Measurements from ENCODE around the gene PTPRE.

DNA sequence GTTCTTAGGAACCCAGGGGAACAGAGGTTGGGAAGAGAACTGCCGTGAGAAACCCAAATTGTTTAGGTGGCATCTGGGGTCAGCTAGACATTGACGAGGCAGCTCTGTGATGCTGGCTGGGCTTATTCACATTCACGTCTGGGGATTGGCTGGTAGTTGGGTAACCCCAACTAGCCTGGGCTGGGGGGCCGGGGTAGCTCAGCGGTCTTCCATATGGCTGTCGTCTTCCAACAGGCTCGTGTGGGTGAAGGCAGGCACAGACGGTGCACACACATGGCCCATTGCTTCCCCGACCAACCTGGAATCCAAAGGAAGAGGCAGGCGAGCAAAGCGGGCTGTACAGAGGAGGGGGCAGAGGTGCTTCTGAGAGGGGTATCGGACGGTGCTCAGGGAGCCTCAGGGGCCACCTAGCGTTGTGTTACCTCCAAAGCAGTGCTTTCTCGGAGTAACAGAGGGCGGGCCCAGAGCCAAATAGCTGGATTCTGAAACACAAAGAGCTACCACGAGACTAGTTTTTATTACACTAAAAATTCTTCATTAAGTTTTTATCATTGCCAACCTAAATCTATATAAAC is 184.8 kb downstream of the PTPRE start:
- TF ChIP-seq POLR2A (IDR thresholded peaks at IDR 0.05; ENCODE audit: low read depth, low read length) = no peak
- TF ChIP-seq, protein P1, sequence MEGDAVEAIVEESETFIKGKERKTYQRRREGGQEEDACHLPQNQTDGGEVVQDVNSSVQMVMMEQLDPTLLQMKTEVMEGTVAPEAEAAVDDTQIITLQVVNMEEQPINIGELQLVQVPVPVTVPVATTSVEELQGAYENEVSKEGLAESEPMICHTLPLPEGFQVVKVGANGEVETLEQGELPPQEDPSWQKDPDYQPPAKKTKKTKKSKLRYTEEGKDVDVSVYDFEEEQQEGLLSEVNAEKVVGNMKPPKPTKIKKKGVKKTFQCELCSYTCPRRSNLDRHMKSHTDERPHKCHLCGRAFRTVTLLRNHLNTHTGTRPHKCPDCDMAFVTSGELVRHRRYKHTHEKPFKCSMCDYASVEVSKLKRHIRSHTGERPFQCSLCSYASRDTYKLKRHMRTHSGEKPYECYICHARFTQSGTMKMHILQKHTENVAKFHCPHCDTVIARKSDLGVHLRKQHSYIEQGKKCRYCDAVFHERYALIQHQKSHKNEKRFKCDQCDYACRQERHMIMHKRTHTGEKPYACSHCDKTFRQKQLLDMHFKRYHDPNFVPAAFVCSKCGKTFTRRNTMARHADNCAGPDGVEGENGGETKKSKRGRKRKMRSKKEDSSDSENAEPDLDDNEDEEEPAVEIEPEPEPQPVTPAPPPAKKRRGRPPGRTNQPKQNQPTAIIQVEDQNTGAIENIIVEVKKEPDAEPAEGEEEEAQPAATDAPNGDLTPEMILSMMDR (conservative IDR thresholded peaks at IDR 0.05; ENCODE audit: low read depth, low read length) = no peak
